IPS-18c (cell line): ENCODE results near the gene LRRC4B.

ENCODE experiments used
- H3K4me3 ChIP-seq: 2 replicates; pipeline ENCODE4 v1.7.0; 2013; ENCODE audit warnings: low read depth, mild to moderate bottlenecking, low read length, moderate library complexity; ENCODE audit not compliant: insufficient read depth
- H3K9me3 ChIP-seq: one replicate; pipeline ENCODE4 v1.6.1; 2013; ENCODE audit warnings: mild to moderate bottlenecking, low read length, moderate library complexity; ENCODE audit not compliant: control insufficient read depth, insufficient read depth

Gene LRRC4B

GRCh38 chr19:50516964-50517703 is 51.1 kb downstream of the LRRC4B start:
- Histone ChIP-seq H3K4me3 (no peak overlapping the region), H3K9me3 (no peaks in the 10 kb centered on the region)

- H3K4me3 ChIP-seq: no peak overlapping the region
- H3K9me3 ChIP-seq: no peaks in the 10 kb centered on the region
Observed at GRCh38 chr19:50516456-50516855, 51.8 kb downstream of the LRRC4B start.

GRCh38 chr19:50515168-50515561 is 53.1 kb downstream of the LRRC4B start:
- Histone ChIP-seq H3K9me3 (no peaks in the 10 kb centered on the region), H3K4me3 (no peak overlapping the region)

- H3K9me3 ChIP-seq: no peaks in the 10 kb centered on the region
- H3K4me3 ChIP-seq: no peak overlapping the region
Observed at GRCh38 chr19:50514346-50515167, 53.7 kb downstream of the LRRC4B start.

GRCh38 chr19:50513746-50514345 is 54.4 kb downstream of the LRRC4B start, which contains the start of gene ASPDH:
ASPDH (minus strand) TSS chr19:50513913; CDS start chr19:50513823, 90 bp downstream.
- no peaks in the 10 kb centered on the region for H3K9me3 ChIP-seq
- no peak within 1 kb of the TSS for H3K4me3 ChIP-seq

- Histone ChIP-seq H3K9me3 (no peaks in the 10 kb centered on the region), H3K4me3 (no peak overlapping the region)
Observed at GRCh38 chr19:50512999-50513745, 55.1 kb downstream of the LRRC4B start.

- Histone ChIP-seq H3K9me3 (no peaks in the 10 kb centered on the region), H3K4me3 (peak overlapping the region; percentile 62; the same call in 1 of the 2 replicates)
Observed at GRCh38 chr19:50512112-50512998, 55.9 kb downstream of the LRRC4B start.

GRCh38 chr19:50511069-50511822 is 57.0 kb downstream of the LRRC4B start, which contains the start of gene JOSD2:
JOSD2 (minus strand) TSS chr19:50511191; CDS start chr19:50510431, 760 bp downstream.
- no peaks in the 10 kb centered on the region for H3K9me3 ChIP-seq
- H3K4me3 ChIP-seq: peak within 1 kb of the TSS; percentile 62

GRCh38 chr19:50510700-50511068 is 57.6 kb downstream of the LRRC4B start:
- Histone ChIP-seq H3K4me3 (peak overlapping the region; percentile 62), H3K9me3 (no peaks in the 10 kb centered on the region)

GRCh38 chr19:50510121-50510670 is 58.0 kb downstream of the LRRC4B start:
- no peaks in the 10 kb centered on the region for H3K9me3 ChIP-seq
- H3K4me3 ChIP-seq: peak overlapping the region; percentile 62

- H3K9me3 ChIP-seq: no peaks in the 10 kb centered on the region
- H3K4me3 ChIP-seq: no peak overlapping the region
Observed at GRCh38 chr19:50509366-50509765, 58.9 kb downstream of the LRRC4B start.

GRCh38 chr19:50508843-50509190 is 59.4 kb downstream of the LRRC4B start:
- Histone ChIP-seq H3K9me3 (no peaks in the 10 kb centered on the region), H3K4me3 (no peak overlapping the region)

GRCh38 chr19:50507376-50507775 is 60.9 kb downstream of the LRRC4B start:
- Histone ChIP-seq H3K9me3 (no peaks in the 10 kb centered on the region), H3K4me3 (no peak overlapping the region)

- Histone ChIP-seq H3K9me3 (no peaks in the 10 kb centered on the region), H3K4me3 (no peak overlapping the region)
Observed at GRCh38 chr19:50506700-50507099, 61.5 kb downstream of the LRRC4B start.

GRCh38 chr19:50505856-50506611 is 62.2 kb downstream of the LRRC4B start:
- H3K9me3 ChIP-seq: no peaks in the 10 kb centered on the region
- H3K4me3 ChIP-seq: no peak overlapping the region
